NCI-H1417 (cell line): ENCODE measurements around the gene CELF4.

Experiments
- DNase-seq, 3 experiments: peaks; one replicate each; lab custom pipeline; 2025; lab: John Stamatoyannopoulos, UW

Gene CELF4

GRCh38 chr18:37524498-37525261 is 40.9 kb downstream of the CELF4 start:
- DNase-seq = no peak

- DNase-seq = no peak
These were observed 41.5 kb downstream of the CELF4 start for GRCh38 chr18:37524139-37524497.

- no peak for DNase-seq
These were observed 43.8 kb downstream of the CELF4 start for GRCh38 chr18:37521510-37522465.

- no peak for DNase-seq
These were observed 45.1 kb downstream of the CELF4 start for GRCh38 chr18:37520508-37520907.

GRCh38 chr18:37519510-37520135 is 46.0 kb downstream of the CELF4 start:
- no peak for DNase-seq

- peak in 1 of 3 experiments; percentile 56 for DNase-seq
These were observed 49.2 kb downstream of the CELF4 start for GRCh38 chr18:37516361-37516853.

- peak; percentile 38 to 81 (median 65) for DNase-seq
These were observed 50.6 kb downstream of the CELF4 start for GRCh38 chr18:37514953-37515352.

- no peak for DNase-seq
These were observed 53.2 kb downstream of the CELF4 start for GRCh38 chr18:37512400-37512799.

- no peak for DNase-seq
These were observed 53.8 kb downstream of the CELF4 start for GRCh38 chr18:37511721-37512298.

- DNase-seq = no peak
These were observed 56.0 kb downstream of the CELF4 start for GRCh38 chr18:37509600-37509999.

GRCh38 chr18:37508207-37508606 is 57.4 kb downstream of the CELF4 start:
- peak; percentile 90 to 100 (median 97) for DNase-seq

- no peak for DNase-seq
These were observed 58.4 kb downstream of the CELF4 start for GRCh38 chr18:37507239-37507638.

GRCh38 chr18:37506001-37506400 is 59.6 kb downstream of the CELF4 start:
- DNase-seq = no peak

- DNase-seq = no peak
These were observed 60.3 kb downstream of the CELF4 start for GRCh38 chr18:37505321-37505720.

- no peak for DNase-seq
These were observed 63.0 kb downstream of the CELF4 start for GRCh38 chr18:37502601-37503000.

GRCh38 chr18:37502036-37502435 is 63.6 kb downstream of the CELF4 start:
- no peak for DNase-seq

GRCh38 chr18:37501136-37501535 is 64.5 kb downstream of the CELF4 start:
- no peak for DNase-seq

GRCh38 chr18:37499913-37500312 is 65.7 kb downstream of the CELF4 start:
- DNase-seq = no peak

- DNase-seq = peak in 2 of 3 experiments; percentile 88 to 97
These were observed 66.6 kb downstream of the CELF4 start for GRCh38 chr18:37499044-37499443.

- DNase-seq = no peak
These were observed 67.6 kb downstream of the CELF4 start for GRCh38 chr18:37497853-37498518.

- no peak for DNase-seq
These were observed 69.0 kb downstream of the CELF4 start for GRCh38 chr18:37496568-37496967.
